ENCODE results near the gene TEKT3.

DNA sequence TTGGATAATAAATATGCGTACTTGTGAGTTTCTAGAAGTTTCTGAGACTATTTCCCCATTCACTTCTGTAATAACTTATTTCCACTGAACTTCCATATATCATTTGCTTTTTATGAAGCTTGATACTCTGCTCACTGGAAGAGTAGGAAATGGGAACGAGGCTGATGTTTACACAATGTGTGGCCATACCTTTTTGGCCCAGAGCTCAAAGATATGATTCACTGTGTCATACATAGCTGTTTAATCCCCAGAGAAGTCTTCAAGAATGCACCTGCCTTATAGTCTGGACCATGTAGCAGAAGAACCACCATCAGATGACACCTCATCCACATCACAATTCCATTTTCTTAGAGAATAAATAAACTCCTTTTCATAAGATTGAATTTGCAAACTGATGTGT lies 40.3 kb upstream of the TEKT3 start:
- TF ChIP-seq, protein P1, sequence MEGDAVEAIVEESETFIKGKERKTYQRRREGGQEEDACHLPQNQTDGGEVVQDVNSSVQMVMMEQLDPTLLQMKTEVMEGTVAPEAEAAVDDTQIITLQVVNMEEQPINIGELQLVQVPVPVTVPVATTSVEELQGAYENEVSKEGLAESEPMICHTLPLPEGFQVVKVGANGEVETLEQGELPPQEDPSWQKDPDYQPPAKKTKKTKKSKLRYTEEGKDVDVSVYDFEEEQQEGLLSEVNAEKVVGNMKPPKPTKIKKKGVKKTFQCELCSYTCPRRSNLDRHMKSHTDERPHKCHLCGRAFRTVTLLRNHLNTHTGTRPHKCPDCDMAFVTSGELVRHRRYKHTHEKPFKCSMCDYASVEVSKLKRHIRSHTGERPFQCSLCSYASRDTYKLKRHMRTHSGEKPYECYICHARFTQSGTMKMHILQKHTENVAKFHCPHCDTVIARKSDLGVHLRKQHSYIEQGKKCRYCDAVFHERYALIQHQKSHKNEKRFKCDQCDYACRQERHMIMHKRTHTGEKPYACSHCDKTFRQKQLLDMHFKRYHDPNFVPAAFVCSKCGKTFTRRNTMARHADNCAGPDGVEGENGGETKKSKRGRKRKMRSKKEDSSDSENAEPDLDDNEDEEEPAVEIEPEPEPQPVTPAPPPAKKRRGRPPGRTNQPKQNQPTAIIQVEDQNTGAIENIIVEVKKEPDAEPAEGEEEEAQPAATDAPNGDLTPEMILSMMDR (IDR thresholded peaks at IDR 0.05 in 2 of 3, conservative IDR thresholded peaks at IDR 0.05 in 1 of 3; ENCODE audit: insufficient read depth in 2 of 3, low read depth in 1 of 3, low read length in 3 of 3) = no peak
- no peak for TF ChIP-seq ZNF436 (CRISPR knock-in tag; IDR thresholded peaks at IDR 0.05)

All from K562 (cell line).